Stimulated activated naive CD8-positive, alpha-beta T cell treated with anti-CD3 and anti-CD28 coated beads, Interleukin-15, Interleukin-2, amounts not matched to agents 100 ng/mL and 50 ng/mL, for 24 hours (primary cell): Measurements from ENCODE around the gene ZAR1L.
"Not testable (repeated sequence)": the region's sequence is repeated elsewhere in the genome, so short reads cannot be mapped to it uniquely, and the experiment has no call there.

Experiments used
- H3K27ac Mint-ChIP-seq: one replicate; pipeline ENCODE4 v1.8.0; 2021; ENCODE audit warnings: mild to moderate bottlenecking, mixed read lengths
- H3K27me3 Mint-ChIP-seq: one replicate; pipeline ENCODE4 v1.8.0; 2021; ENCODE audit warnings: mixed read lengths
- H3K36me3 Mint-ChIP-seq: one replicate; pipeline ENCODE4 v1.8.0; 2021; ENCODE audit warnings: low read depth, mixed read lengths
- H3K4me1 Mint-ChIP-seq: one replicate; pipeline ENCODE4 v1.8.0; 2021; ENCODE audit warnings: low read depth, mixed read lengths
- H3K4me3 Mint-ChIP-seq: one replicate; pipeline ENCODE4 v1.8.0; 2021; ENCODE audit warnings: mild to moderate bottlenecking, mixed read lengths
- H3K9me3 Mint-ChIP-seq: one replicate; pipeline ENCODE4 v1.8.0; 2021; ENCODE audit warnings: mixed read lengths

The ZAR1L gene, protein sequence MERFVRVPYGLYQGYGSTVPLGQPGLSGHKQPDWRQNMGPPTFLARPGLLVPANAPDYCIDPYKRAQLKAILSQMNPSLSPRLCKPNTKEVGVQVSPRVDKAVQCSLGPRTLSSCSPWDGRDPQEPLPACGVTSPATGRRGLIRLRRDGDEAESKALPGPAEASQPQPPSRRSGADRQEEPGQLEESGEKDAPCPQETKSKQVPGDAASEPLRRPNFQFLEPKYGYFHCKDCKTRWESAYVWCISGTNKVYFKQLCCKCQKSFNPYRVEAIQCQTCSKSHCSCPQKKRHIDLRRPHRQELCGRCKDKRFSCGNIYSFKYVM

DNA sequence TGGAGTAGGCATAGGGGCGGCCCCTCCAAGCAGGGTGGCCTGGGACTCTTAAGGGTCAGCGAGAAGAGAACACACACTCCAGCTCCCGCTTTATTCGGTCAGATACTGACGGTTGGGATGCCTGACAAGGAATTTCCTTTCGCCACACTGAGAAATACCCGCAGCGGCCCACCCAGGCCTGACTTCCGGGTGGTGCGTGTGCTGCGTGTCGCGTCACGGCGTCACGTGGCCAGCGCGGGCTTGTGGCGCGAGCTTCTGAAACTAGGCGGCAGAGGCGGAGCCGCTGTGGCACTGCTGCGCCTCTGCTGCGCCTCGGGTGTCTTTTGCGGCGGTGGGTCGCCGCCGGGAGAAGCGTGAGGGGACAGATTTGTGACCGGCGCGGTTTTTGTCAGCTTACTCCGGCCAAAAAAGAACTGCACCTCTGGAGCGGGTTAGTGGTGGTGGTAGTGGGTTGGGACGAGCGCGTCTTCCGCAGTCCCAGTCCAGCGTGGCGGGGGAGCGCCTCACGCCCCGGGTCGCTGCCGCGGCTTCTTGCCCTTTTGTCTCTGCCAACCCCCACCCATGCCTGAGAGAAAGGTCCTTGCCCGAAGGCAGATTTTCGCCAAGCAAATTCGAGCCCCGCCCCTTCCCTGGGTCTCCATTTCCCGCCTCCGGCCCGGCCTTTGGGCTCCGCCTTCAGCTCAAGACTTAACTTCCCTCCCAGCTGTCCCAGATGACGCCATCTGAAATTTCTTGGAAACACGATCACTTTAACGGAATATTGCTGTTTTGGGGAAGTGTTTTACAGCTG is at the start of gene ZAR1L, which contains the start of gene BRCA2:
TSS of gene ZAR1L (minus strand) at position 126 of the 790 bp plus-strand sequence. CDS start 3,438 bp downstream, outside the sequence.
TSS of gene BRCA2 (plus strand) at position 271 of the 790 bp plus-strand sequence. CDS start 953 bp downstream, outside the sequence.
- no peaks in the 10 kb centered on the region for H3K27me3 Mint-ChIP-seq
- H3K4me1 Mint-ChIP-seq: peaks cover 18% of the 10 kb centered on the region
- peak within 1 kb of the TSS; percentile 99 for H3K27ac Mint-ChIP-seq
- no peaks in the 10 kb centered on the region for H3K9me3 Mint-ChIP-seq
- peak within 1 kb of the TSS; percentile 92 for H3K4me3 Mint-ChIP-seq
- H3K36me3 Mint-ChIP-seq: peaks cover 29% of the 10 kb centered on the region

DNA sequence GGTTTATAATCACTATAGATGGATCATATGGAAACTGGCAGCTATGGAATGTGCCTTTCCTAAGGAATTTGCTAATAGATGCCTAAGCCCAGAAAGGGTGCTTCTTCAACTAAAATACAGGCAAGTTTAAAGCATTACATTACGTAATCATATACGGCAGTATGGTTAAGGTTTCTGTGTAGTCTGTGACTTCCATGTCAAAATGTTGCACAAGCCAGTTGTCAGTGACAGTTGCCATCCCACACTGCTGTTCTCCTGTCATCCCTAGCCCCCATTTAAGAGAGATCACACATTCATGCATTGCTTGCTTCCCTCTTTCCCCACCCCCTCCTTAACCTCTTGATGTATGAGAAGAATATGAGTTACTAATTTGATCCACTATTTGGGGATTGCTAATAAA is 47.4 kb upstream of the ZAR1L start:
- Mint-ChIP-seq H3K27me3 (no peaks in the 10 kb centered on the region), H3K36me3 (peaks cover 54% of the 10 kb centered on the region), H3K4me3 (no peak overlapping the region), H3K4me1 (no peaks in the 10 kb centered on the region), H3K27ac (no peak overlapping the region), H3K9me3 (no peaks in the 10 kb centered on the region)

DNA sequence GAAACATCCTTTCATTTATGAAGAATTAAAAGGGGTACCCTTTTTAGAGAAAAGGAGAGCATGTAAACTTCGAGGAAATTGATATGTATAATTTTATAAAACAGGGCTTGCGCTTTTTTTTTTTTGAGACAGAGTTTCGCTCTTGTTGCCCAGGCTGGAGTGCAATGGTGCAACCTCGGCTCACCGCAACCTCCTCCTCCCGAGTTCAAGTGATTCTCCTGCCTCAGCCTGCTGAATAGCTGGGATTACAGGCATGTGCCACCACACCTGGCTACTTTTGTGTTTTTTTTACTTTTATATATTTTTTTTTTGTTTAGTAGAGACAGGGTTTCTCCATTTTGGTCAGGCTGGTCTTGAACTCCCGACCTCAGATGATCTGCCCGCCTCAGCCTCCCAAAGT is 40.8 kb upstream of the ZAR1L start:
- H3K27me3 Mint-ChIP-seq, H3K4me1 Mint-ChIP-seq, H3K9me3 Mint-ChIP-seq, H3K4me3 Mint-ChIP-seq, H3K27ac Mint-ChIP-seq: not testable (repeated sequence)
- H3K36me3 Mint-ChIP-seq: peaks cover 38% of the 10 kb centered on the region

DNA sequence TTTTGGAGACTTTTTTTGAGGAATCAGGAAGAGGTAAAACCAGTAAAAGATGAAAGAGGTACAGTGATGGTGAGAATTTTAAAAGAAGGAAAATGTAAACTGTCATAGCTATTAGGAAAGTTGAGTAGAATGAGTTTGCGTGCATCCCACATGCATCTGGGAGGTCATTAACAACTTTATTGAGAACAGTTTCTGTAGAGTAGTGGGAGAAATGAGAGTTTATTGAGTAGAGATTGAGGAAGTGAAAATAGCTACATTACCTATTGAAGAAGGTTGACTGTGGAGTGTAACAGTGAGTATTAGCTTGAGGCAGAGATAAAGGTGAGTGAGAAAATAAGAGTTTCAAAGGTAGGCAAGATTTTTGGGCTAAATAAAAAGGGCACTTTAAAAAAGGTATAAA is 38.9 kb upstream of the ZAR1L start:
- H3K4me1 Mint-ChIP-seq: no peaks in the 10 kb centered on the region
- H3K27ac Mint-ChIP-seq: no peak overlapping the region
- H3K4me3 Mint-ChIP-seq: no peak overlapping the region
- peaks cover 40% of the 10 kb centered on the region for H3K36me3 Mint-ChIP-seq
- H3K27me3 Mint-ChIP-seq: no peaks in the 10 kb centered on the region
- no peaks in the 10 kb centered on the region for H3K9me3 Mint-ChIP-seq

DNA sequence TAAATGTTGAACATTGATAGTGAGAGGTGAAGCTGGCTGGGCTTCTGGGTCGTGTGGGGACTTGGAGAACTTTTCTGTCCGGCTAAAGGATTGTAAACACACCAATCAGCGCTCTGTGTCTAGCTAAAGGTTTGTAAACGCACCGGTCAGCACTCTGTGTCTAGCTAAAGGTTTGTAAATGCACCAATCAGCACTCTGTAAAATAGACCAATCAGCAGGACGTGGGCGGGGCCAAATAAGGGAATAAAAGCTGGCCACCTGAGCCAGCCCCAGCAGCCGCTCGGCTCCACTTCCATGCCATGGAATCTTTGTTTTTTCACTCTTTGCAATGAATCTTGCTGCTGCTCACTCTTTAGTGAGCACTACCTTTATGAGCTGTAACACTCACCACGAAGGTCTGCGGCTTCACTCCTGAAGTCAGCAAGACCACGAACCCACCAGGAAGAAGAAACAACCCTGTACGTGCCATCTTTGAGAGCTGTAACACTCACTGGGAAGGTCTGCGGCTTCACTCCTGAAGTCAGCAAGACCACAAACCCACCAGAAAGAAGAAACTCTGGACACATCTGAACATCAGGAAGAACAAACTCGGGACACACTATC is 35.8 kb upstream of the ZAR1L start:
- not testable (repeated sequence) for H3K27ac Mint-ChIP-seq, H3K9me3 Mint-ChIP-seq, H3K4me3 Mint-ChIP-seq, H3K27me3 Mint-ChIP-seq, H3K4me1 Mint-ChIP-seq
- peaks cover 48% of the 10 kb centered on the region for H3K36me3 Mint-ChIP-seq

DNA sequence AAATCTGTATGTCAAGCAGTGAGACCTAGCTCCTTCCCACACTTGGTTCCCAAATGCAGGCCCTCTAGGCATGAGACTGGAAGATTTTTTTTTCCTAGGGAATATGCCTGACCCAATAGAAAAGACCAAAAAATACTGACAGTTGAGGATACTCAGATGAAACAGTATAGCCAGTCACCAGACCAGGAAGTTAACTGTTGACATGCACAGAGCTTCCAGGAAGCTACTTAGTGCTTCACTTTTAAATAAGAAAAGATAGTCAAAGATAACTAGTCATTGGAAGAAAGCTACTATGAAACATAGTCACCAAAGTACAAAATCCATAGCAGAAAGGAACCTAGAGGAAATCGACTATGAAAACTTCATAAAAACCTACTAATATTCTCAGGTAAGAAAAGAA is 32.5 kb upstream of the ZAR1L start:
- H3K4me1 Mint-ChIP-seq: no peaks in the 10 kb centered on the region

DNA sequence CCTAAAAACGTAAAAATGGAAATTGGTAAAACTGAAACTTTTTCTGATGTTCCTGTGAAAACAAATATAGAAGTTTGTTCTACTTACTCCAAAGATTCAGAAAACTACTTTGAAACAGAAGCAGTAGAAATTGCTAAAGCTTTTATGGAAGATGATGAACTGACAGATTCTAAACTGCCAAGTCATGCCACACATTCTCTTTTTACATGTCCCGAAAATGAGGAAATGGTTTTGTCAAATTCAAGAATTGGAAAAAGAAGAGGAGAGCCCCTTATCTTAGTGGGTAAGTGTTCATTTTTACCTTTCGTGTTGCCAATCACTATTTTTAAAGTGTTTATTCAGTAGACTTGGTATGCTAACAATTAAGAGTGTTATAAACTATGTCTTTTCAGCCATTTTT is 25.8 kb upstream of the ZAR1L start:
- no peaks in the 10 kb centered on the region for H3K27me3 Mint-ChIP-seq
- H3K27ac Mint-ChIP-seq: no peak overlapping the region
- no peaks in the 10 kb centered on the region for H3K4me1 Mint-ChIP-seq
- no peak overlapping the region for H3K4me3 Mint-ChIP-seq
- peaks cover 23% of the 10 kb centered on the region for H3K9me3 Mint-ChIP-seq
- peaks cover 45% of the 10 kb centered on the region for H3K36me3 Mint-ChIP-seq

More for the DNA sequence above, 32.5 kb upstream of the ZAR1L start:
- H3K27ac Mint-ChIP-seq: no peak overlapping the region
- H3K9me3 Mint-ChIP-seq: no peaks in the 10 kb centered on the region
- H3K36me3 Mint-ChIP-seq: peaks cover 51% of the 10 kb centered on the region
- H3K27me3 Mint-ChIP-seq: no peaks in the 10 kb centered on the region
- H3K4me3 Mint-ChIP-seq: no peak overlapping the region

DNA sequence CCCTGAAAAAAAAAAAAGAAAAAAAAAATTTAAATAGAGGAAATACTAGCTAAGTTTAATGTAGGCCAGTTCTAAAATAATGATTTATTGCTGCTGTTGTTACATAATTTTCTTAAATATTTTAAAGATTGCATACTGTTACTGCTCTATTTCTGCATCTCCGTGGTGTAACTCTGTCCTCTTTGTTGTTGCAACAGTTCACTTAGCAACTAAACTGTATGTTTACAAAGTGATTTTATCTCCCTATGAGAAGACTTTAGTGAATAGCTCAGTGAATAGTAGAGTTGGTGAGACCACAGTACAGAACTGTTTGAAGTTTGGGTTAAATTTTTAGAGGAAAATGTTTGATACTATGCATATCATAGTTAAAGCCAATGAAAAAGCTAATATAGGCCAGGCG is 19.5 kb upstream of the ZAR1L start:
- Mint-ChIP-seq H3K4me1 (no peaks in the 10 kb centered on the region), H3K27me3 (no peaks in the 10 kb centered on the region), H3K36me3 (peaks cover 90% of the 10 kb centered on the region), H3K4me3 (no peak overlapping the region), H3K27ac (no peak overlapping the region), H3K9me3 (peaks cover 13% of the 10 kb centered on the region)

DNA sequence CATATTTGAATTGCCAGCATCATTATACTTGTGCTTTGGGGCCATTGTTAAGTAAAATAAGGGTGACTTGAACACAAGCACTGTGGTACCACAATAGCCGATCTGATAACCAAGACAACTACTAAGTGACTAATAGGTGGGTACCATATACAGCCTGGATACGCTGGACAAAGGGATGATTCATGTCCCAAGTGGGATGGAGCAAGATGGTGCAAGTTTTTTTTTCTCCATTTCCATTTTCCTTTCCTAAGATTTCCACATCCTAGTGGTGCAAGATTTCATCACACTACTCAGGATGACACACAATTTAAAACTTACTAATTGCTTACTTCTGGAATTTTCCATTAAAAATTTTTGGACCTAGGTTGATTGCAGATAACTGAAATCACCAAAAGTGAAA is 15.3 kb upstream of the ZAR1L start:
- no peak overlapping the region for H3K27ac Mint-ChIP-seq
- H3K36me3 Mint-ChIP-seq: peaks cover 71% of the 10 kb centered on the region
- no peaks in the 10 kb centered on the region for H3K4me1 Mint-ChIP-seq
- peaks cover 6% of the 10 kb centered on the region for H3K9me3 Mint-ChIP-seq
- no peak overlapping the region for H3K4me3 Mint-ChIP-seq
- no peaks in the 10 kb centered on the region for H3K27me3 Mint-ChIP-seq

DNA sequence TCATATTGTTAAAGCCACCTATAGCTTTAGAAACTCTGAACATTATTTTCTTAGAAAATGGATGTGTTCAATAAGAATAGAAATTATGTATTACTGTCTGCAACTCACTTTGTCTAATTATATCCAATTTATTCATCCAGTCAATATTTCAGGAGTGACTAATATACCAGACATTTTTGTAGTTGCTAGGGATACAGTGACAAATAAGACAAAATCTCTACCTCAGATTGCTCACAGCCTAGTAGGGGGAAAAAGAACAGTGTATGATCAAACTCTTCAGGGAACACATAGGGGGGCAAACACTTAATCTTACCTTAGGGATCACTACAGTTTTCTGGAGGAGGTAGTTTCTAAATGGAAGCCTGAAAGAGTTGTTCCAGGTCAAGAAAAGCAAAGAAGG is 8.7 kb upstream of the ZAR1L start:
- peaks cover 72% of the 10 kb centered on the region for H3K36me3 Mint-ChIP-seq
- H3K4me3 Mint-ChIP-seq: no peak overlapping the region
- H3K27ac Mint-ChIP-seq: peak overlapping the region; percentile 38
- no peaks in the 10 kb centered on the region for H3K9me3 Mint-ChIP-seq
- no peaks in the 10 kb centered on the region for H3K4me1 Mint-ChIP-seq
- no peaks in the 10 kb centered on the region for H3K27me3 Mint-ChIP-seq

DNA sequence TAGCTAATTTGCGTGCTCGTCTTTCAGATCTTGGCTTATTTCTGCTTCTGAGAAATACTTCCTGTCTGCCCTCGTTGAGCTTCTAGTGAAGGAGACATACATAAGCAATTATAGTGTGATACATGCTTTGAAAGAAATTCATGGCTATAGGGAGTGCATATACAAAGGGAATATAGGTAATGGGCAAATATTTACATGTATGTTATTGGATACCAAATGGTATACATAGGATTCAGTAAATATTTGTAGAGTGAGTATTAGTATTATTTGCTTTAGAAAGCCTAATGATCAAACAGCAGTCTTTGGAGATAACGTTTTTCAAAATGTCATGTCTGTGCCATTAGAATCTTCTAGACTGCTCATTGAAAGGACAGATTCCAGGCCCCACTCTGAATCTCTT is 5.4 kb upstream of the ZAR1L start:
- H3K4me1 Mint-ChIP-seq: peaks cover 5% of the 10 kb centered on the region
- H3K9me3 Mint-ChIP-seq: no peaks in the 10 kb centered on the region
- no peak overlapping the region for H3K27ac Mint-ChIP-seq
- no peak overlapping the region for H3K4me3 Mint-ChIP-seq
- H3K36me3 Mint-ChIP-seq: peaks cover 66% of the 10 kb centered on the region
- no peaks in the 10 kb centered on the region for H3K27me3 Mint-ChIP-seq

DNA sequence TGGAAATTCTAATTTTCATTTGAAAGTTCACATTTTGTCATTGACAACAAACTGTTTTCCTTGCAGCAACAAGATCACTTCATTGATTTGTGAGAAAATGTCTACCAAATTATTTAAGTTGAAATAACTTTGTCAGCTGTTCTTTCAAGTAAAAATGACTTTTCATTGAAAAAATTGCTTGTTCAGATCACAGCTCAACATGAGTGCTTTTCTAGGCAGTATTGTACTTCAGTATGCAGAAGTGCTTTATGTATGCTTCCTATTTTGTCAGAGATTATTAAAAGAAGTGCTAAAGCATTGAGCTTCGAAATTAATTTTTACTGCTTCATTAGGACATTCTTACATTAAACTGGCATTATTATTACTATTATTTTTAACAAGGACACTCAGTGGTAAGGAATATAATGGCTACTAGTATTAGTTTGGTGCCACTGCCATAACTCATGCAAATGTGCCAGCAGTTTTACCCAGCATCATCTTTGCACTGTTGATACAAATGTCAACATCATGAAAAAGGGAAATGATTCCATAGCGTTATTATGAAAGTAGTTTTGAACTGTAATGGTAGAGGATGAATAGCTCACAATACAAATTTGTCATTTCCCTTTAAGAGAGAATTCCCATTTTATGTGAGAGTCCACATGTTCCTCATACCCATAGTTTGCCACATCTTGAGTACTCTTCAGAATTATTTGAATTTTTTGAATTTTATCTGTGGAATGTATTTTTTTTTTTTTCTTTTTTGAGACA is 2.7 kb upstream of the ZAR1L start:
- peaks cover 47% of the 10 kb centered on the region for H3K36me3 Mint-ChIP-seq
- H3K27me3 Mint-ChIP-seq: no peaks in the 10 kb centered on the region
- H3K9me3 Mint-ChIP-seq: no peaks in the 10 kb centered on the region
- H3K27ac Mint-ChIP-seq: no peak overlapping the region
- no peak overlapping the region for H3K4me3 Mint-ChIP-seq
- peaks cover 18% of the 10 kb centered on the region for H3K4me1 Mint-ChIP-seq

DNA sequence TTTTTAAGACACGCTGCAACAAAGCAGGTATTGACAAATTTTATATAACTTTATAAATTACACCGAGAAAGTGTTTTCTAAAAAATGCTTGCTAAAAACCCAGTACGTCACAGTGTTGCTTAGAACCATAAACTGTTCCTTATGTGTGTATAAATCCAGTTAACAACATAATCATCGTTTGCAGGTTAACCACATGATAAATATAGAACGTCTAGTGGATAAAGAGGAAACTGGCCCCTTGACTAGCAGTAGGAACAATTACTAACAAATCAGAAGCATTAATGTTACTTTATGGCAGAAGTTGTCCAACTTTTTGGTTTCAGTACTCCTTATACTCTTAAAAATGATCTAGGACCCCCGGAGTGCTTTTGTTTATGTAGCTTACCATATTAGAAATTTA is 1.3 kb upstream of the ZAR1L start:
- Mint-ChIP-seq H3K36me3 (peaks cover 38% of the 10 kb centered on the region), H3K27ac (no peak overlapping the region), H3K4me3 (peak overlapping the region; percentile 92), H3K4me1 (peaks cover 18% of the 10 kb centered on the region), H3K27me3 (no peaks in the 10 kb centered on the region), H3K9me3 (no peaks in the 10 kb centered on the region)

DNA sequence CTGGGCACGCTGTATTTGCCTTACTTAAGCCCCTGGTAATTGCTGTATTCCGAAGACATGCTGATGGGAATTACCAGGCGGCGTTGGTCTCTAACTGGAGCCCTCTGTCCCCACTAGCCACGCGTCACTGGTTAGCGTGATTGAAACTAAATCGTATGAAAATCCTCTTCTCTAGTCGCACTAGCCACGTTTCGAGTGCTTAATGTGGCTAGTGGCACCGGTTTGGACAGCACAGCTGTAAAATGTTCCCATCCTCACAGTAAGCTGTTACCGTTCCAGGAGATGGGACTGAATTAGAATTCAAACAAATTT is 821 bp upstream of the ZAR1L start:
- Mint-ChIP-seq H3K4me1 (peaks cover 18% of the 10 kb centered on the region), H3K27me3 (no peaks in the 10 kb centered on the region), H3K4me3 (peak overlapping the region; percentile 92), H3K27ac (peak overlapping the region; percentile 99), H3K9me3 (no peaks in the 10 kb centered on the region), H3K36me3 (peaks cover 34% of the 10 kb centered on the region)
